ENCODE data around the gene PPP1R9A. TPM values are rescaled to one million over a fixed set of nuclear protein-coding genes. Genes with fewer than 3 reads are reported as not detected.

The PPP1R9A gene
- total RNA-seq, 1 donor from 2014 or later: 0.85 TPM

DNA sequence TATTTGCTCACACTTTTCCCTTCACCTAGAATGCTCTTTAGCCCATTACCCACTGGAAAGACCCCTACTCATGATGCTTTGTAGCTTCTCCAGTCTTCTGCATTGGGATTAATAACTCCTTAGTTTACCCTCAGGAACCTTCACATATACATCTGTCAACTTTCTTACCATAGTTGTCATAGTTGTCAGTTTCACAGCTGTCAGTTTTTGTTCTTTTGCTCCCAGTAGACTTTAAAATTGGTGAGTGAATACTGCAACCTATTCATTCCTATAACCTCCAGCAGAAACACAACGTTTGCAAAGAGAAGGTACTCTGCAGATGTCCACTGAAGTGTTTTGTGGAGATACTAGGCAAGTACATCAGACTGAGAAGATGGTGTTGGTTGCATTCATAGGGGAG lies 414.3 kb downstream of the PPP1R9A start:
- no peak for DNase-seq (ENCODE audit: low spot score in 2 of 2)
- H3K27ac ChIP-seq: no peak overlapping the region
- no peak for TF ChIP-seq CTCF (IDR thresholded peaks at IDR 0.05)
- no peaks in the 10 kb centered on the region for H3K27me3 ChIP-seq
- no peaks in the 10 kb centered on the region for H3K4me1 ChIP-seq
- H3K4me3 ChIP-seq: no peak overlapping the region
- intact Hi-C loops (cut with DNase I): no loop called here
- H3K36me3 ChIP-seq: no peaks in the 10 kb centered on the region
- no peaks in the 10 kb centered on the region for H3K9me3 ChIP-seq

DNA sequence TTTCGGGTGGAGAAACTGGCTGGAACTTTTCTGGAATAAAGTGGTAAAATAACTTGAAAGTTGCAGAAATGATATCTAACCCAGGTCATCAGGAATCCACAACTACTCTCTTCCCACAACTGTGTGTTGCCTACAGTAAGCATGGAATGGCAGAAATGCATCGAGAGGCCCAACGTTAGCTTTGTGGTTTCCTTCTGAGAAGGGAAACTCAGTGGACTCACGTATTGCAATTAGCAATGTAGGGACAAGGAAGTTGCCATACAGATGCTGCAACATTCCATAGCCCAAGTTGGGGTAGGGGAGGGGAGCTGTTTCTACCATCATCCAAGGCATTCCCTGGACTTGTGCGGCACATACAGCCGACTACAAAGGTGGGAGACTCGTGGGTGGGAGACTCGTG lies 415.0 kb downstream of the PPP1R9A start:
- TF ChIP-seq CTCF (IDR thresholded peaks at IDR 0.05): no peak
- Histone ChIP-seq H3K4me1 (no peaks in the 10 kb centered on the region), H3K27ac (no peak overlapping the region), H3K9me3 (no peaks in the 10 kb centered on the region), H3K4me3 (no peak overlapping the region), H3K27me3 (no peaks in the 10 kb centered on the region), H3K36me3 (no peaks in the 10 kb centered on the region)
- DNase-seq (ENCODE audit: low spot score in 2 of 2): no peak
- intact Hi-C loops (cut with DNase I): no loop called here

DNA sequence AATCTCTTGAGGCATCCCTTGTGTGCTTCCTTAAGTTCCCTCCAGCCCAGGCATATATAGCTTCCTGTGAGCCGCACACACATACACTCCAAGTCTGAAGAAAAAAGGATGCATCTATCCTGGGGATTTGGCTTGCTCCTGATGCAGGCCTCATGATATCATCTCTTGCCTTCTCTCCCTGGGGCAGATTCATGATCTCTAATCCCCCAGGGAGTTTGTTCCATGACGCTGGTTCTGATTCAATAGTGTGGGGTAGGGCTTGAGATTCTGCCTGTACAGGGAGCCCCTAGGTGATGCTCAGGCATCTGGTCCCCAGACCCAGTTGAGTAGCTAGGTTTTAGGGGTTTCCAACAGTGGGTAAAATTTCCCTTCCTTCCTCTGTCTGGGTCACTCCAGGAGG lies 415.5 kb downstream of the PPP1R9A start:
- H3K27me3 ChIP-seq: no peaks in the 10 kb centered on the region
- H3K4me3 ChIP-seq: no peak overlapping the region
- H3K4me1 ChIP-seq: no peaks in the 10 kb centered on the region
- DNase-seq (ENCODE audit: low spot score in 2 of 2): no peak
- TF ChIP-seq CTCF (IDR thresholded peaks at IDR 0.05): no peak
- intact Hi-C loops (cut with DNase I): no loop called here
- H3K27ac ChIP-seq: no peak overlapping the region
- H3K36me3 ChIP-seq: no peaks in the 10 kb centered on the region
- no peaks in the 10 kb centered on the region for H3K9me3 ChIP-seq

GRCh38 chr7:95323410-95324129 lies 416.2 kb downstream of the PPP1R9A start:
- intact Hi-C loops (cut with DNase I): no loop called here
- no peak for DNase-seq (ENCODE audit: low spot score in 2 of 2)
- Histone ChIP-seq H3K4me3 (no peak overlapping the region), H3K36me3 (no peaks in the 10 kb centered on the region), H3K27me3 (no peaks in the 10 kb centered on the region), H3K9me3 (no peaks in the 10 kb centered on the region), H3K27ac (no peak overlapping the region), H3K4me1 (no peaks in the 10 kb centered on the region)
- no peak for TF ChIP-seq CTCF (IDR thresholded peaks at IDR 0.05)

DNA sequence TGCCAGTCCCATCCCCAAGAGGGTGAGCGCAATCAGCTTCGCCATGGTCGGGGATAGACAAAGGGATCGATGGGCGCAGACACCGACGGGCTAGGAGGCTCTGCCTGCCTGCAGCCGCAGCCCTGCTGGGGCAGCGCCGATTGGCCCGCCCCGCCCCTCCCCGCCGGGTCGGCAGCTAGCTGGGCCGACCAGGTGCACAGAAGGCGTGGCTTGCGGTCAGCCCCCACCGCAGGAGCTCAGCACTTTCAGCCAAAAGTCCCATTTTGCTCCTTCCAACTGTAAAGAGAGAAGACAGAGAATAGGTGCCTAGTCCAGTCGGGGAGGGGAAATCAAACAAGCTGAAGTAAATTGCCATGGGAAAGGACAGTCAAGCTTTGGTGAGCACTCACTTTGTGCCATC lies 417.0 kb downstream of the PPP1R9A start, which contains the start of gene PON1:
PON1 (minus strand) TSS at position 102 of the 400 bp plus-strand sequence; CDS start at position 45, 57 bp downstream.
- H3K27me3 ChIP-seq: no peaks in the 10 kb centered on the region
- TF ChIP-seq CTCF (IDR thresholded peaks at IDR 0.05): no peak
- intact Hi-C loops (cut with DNase I): no loop called here
- H3K4me1 ChIP-seq: no peaks in the 10 kb centered on the region
- DNase-seq (ENCODE audit: low spot score in 2 of 2): no peak
- no peak within 1 kb of the TSS for H3K4me3 ChIP-seq
- no peaks in the 10 kb centered on the region for H3K9me3 ChIP-seq
- no peaks in the 10 kb centered on the region for H3K36me3 ChIP-seq
- no peak within 1 kb of the TSS for H3K27ac ChIP-seq

Data from ascending aorta (tissue), 2 donors.